Measurements from ENCODE around the gene ADCY10. TPM values are rescaled to one million over a fixed set of nuclear protein-coding genes. Genes with fewer than 3 reads are reported as not detected.

Gene ADCY10
- polyA plus RNA-seq, 3 donors: 0.09 TPM; not detected in 2

GRCh38 chr1:167772436-167772835 is 141.5 kb downstream of the ADCY10 start:
- H3K36me3 Mint-ChIP-seq: peaks cover 60 to 69% of the 10 kb centered on the region in 2 donors
- no peak overlapping the region for H3K4me2 ChIP-seq (replicated peaks; ENCODE audit: extremely low read depth, low read length, poor library complexity, severe bottlenecking)
- WGBS (ENCODE audit: insufficient coverage): 90% methylated on average over 2 of the region's 4 CpGs
- no peaks in the 10 kb centered on the region for H3K9me3 ChIP-seq (replicated peaks in 1 of 2; ENCODE audit: control insufficient read depth in 1 of 2, insufficient read depth in 1 of 2, low read length in 2 of 2)
- peaks cover 25 to 71% of the 10 kb centered on the region in 2 donors for H3K36me3 ChIP-seq (replicated peaks in 1 of 2; ENCODE audit: control insufficient read depth in 1 of 2, insufficient read depth in 2 of 2, low read length in 2 of 2)
- no peaks in the 10 kb centered on the region for H3K79me2 ChIP-seq (ENCODE audit: insufficient read depth, low read length)
- no peak overlapping the region for H2AFZ ChIP-seq (ENCODE audit: insufficient read depth, low read depth, low read length, poor library complexity, severe bottlenecking)
- no peaks in the 10 kb centered on the region for H3K27me3 ChIP-seq (ENCODE audit: control insufficient read depth in 2 of 2, insufficient read depth in 2 of 2, low read length in 2 of 2)
- no peak overlapping the region for H3K4me3 Mint-ChIP-seq
- no peak for TF ChIP-seq CTCF (IDR thresholded peaks at IDR 0.05)
- no peak overlapping the region for H3K9ac ChIP-seq (ENCODE audit: insufficient read depth, low read length, poor library complexity, severe bottlenecking)
- no peak overlapping the region for H3K4me3 ChIP-seq (replicated peaks in 1 of 3; ENCODE audit: low read depth in 2 of 3, low read length in 3 of 3)
- peaks cover 0 to 2% (median 0%) of the 10 kb centered on the region in 7 donors for H3K9me3 Mint-ChIP-seq
- intact Hi-C loops (cut with micrococcal nuclease): no loop called here
- peaks cover 7 to 10% of the 10 kb centered on the region in 2 donors for H3K4me1 ChIP-seq (ENCODE audit: control insufficient read depth in 1 of 2, insufficient read depth in 2 of 2, low read length in 2 of 2)
- peaks cover 18% of the 10 kb centered on the region for H3K4me1 Mint-ChIP-seq
- H4K20me1 ChIP-seq (ENCODE audit: insufficient read depth, low read length): no peaks in the 10 kb centered on the region
- H3K27ac ChIP-seq (ENCODE audit: low read depth in 1 of 2, low read length in 2 of 2): no peak overlapping the region
- H3K27me3 Mint-ChIP-seq (ENCODE audit: low read depth in 3 of 3): no peaks in the 10 kb centered on the region
- no peak overlapping the region for H3K27ac Mint-ChIP-seq
- no peak for DNase-seq

GRCh38 chr1:167770127-167770526 is 143.8 kb downstream of the ADCY10 start:
- H3K79me2 ChIP-seq (ENCODE audit: insufficient read depth, low read length): no peaks in the 10 kb centered on the region
- intact Hi-C loops (cut with micrococcal nuclease): no loop called here
- H3K27me3 Mint-ChIP-seq (ENCODE audit: low read depth in 3 of 3): no peaks in the 10 kb centered on the region

More at GRCh38 chr1:167770127-167770526, 143.8 kb downstream of the ADCY10 start:
- no peak overlapping the region for H3K9ac ChIP-seq (ENCODE audit: insufficient read depth, low read length, poor library complexity, severe bottlenecking)
- Mint-ChIP-seq H3K36me3 (peaks cover 45 to 63% of the 10 kb centered on the region in 2 donors), H3K9me3 (peaks cover 0 to 2% (median 0%) of the 10 kb centered on the region in 7 donors), H3K27ac (peak overlapping the region in 1 of 7 donors; percentile 9), H3K4me1 (peaks cover 23% of the 10 kb centered on the region), H3K4me3 (no peak overlapping the region)
- no peak overlapping the region for H3K4me2 ChIP-seq (replicated peaks; ENCODE audit: extremely low read depth, low read length, poor library complexity, severe bottlenecking)
- no peak for DNase-seq
- TF ChIP-seq CTCF (IDR thresholded peaks at IDR 0.05): no peak
- no peak overlapping the region for H3K4me3 ChIP-seq (replicated peaks in 1 of 3; ENCODE audit: low read depth in 2 of 3, low read length in 3 of 3)
- peaks cover 21 to 67% of the 10 kb centered on the region in 2 donors for H3K36me3 ChIP-seq (replicated peaks in 1 of 2; ENCODE audit: control insufficient read depth in 1 of 2, insufficient read depth in 2 of 2, low read length in 2 of 2)
- H3K27ac ChIP-seq (ENCODE audit: low read depth in 1 of 2, low read length in 2 of 2): no peak overlapping the region
- no peaks in the 10 kb centered on the region for H3K9me3 ChIP-seq (replicated peaks in 1 of 2; ENCODE audit: control insufficient read depth in 1 of 2, insufficient read depth in 1 of 2, low read length in 2 of 2)
- H3K4me1 ChIP-seq (ENCODE audit: control insufficient read depth in 1 of 2, insufficient read depth in 2 of 2, low read length in 2 of 2): peaks cover 14 to 18% of the 10 kb centered on the region in 2 donors
- no peaks in the 10 kb centered on the region for H3K27me3 ChIP-seq (ENCODE audit: control insufficient read depth in 2 of 2, insufficient read depth in 2 of 2, low read length in 2 of 2)
- WGBS (ENCODE audit: insufficient coverage): no CpG with 5 or more reads among the region's 3 CpGs
- H2AFZ ChIP-seq (ENCODE audit: insufficient read depth, low read depth, low read length, poor library complexity, severe bottlenecking): no peak overlapping the region
- no peaks in the 10 kb centered on the region for H4K20me1 ChIP-seq (ENCODE audit: insufficient read depth, low read length)

All from CD14-positive monocyte (primary cell).